ENCODE data around the gene CYGB. TPM values are rescaled to one million over a fixed set of nuclear protein-coding genes. Genes with fewer than 3 reads are reported as not detected.

Gene CYGB
- total RNA-seq, 2 experiments from 2014 or later = 0.44 to 0.57 TPM

DNA sequence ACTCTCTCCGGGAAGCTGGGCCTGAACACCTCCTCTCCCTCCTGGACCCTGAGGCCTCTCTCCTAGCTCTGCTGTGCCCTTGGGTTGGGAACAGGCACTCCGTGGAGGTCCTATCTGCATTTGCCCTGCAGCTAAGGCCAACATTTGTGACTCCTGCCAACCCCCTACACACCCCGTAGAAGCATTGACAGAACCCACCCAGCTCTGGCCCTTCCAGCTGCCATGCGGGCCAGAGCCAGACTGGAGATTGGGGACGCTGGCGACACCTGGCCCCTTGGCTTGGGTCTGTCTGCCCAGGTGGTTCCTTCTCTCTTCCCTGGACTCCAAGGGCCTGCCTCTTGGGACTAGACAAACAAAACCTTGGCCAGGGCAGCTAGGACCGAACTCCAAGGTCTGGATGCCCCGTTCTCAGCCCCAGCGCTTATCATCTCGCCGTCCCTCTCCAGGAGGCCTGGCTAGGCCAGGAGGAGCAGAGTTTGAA lies 35.6 kb downstream of the CYGB start:
- POLR2A ChIA-PET = interaction anchor here (0.8 to 8.2 kb wide), 10 partner anchors 9 to 149 kb away, joined by 3 to 57 read pairs (median 6); partner anchors contain the start of gene PRPSAP1
- TF ChIP-seq, protein P1, sequence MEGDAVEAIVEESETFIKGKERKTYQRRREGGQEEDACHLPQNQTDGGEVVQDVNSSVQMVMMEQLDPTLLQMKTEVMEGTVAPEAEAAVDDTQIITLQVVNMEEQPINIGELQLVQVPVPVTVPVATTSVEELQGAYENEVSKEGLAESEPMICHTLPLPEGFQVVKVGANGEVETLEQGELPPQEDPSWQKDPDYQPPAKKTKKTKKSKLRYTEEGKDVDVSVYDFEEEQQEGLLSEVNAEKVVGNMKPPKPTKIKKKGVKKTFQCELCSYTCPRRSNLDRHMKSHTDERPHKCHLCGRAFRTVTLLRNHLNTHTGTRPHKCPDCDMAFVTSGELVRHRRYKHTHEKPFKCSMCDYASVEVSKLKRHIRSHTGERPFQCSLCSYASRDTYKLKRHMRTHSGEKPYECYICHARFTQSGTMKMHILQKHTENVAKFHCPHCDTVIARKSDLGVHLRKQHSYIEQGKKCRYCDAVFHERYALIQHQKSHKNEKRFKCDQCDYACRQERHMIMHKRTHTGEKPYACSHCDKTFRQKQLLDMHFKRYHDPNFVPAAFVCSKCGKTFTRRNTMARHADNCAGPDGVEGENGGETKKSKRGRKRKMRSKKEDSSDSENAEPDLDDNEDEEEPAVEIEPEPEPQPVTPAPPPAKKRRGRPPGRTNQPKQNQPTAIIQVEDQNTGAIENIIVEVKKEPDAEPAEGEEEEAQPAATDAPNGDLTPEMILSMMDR (conservative IDR thresholded peaks at IDR 0.05; ENCODE audit: low read length) = no peak
- TF ChIP-seq EZH2phosphoT487 (IDR thresholded peaks at IDR 0.05; ENCODE audit: borderline replicate concordance, low read depth, low read length) = no peak
- no TSS peak for BruUV-seq (replicated peaks)
- Histone ChIP-seq H2AFZ (ENCODE audit: low read length) (no peak overlapping the region; the same call in 1 of the 2 replicates), H3K9me3 (ENCODE audit: low read length) (no peaks in the 10 kb centered on the region), H3K4me3 (ENCODE audit: low read depth, low read length, poor library complexity, severe bottlenecking) (peak overlapping the region; percentile 96), H3K4me1 (ENCODE audit: insufficient read depth, low read length, poor library complexity, severe bottlenecking) (peaks cover 77% of the 10 kb centered on the region), H3K36me3 (ENCODE audit: insufficient read depth, low read length) (peaks cover 9% of the 10 kb centered on the region; the same call in 1 of the 2 replicates), H3K4me2 (ENCODE audit: low read length) (peak overlapping the region; percentile 74), H4K20me1 (ENCODE audit: insufficient read depth, low read length) (no peaks in the 10 kb centered on the region), H3K27ac (ENCODE audit: low read depth, low read length, poor library complexity, severe bottlenecking) (peak overlapping the region; percentile 65), H3K79me2 (ENCODE audit: insufficient read depth, low read depth, low read length) (peaks cover 40% of the 10 kb centered on the region), H3K9me2 (ENCODE audit: insufficient read depth, low read length) (no peaks in the 10 kb centered on the region)
- intact Hi-C loops (cut with micrococcal nuclease; ENCODE audit: unreplicated experiment) = loop anchor here (1.0 kb wide), 2 partner anchors 21 to 36 kb away; no protein-coding TSS in a partner anchor
- CTCF ChIA-PET (ENCODE audit: unreplicated experiment) = interaction anchor here (0.6 to 3.1 kb wide), 7 partner anchors 9 to 85 kb away, joined by 3 to 28 read pairs (median 4); partner anchors contain the start of genes AANAT and UBE2O
- DNase-seq (ENCODE audit: low spot score) = no peak

GRCh38 chr17:76501018-76501826 lies 36.3 kb downstream of the CYGB start, which contains the start of gene RHBDF2:
Gene RHBDF2 (minus strand): TSS chr17:76501423. CDS start chr17:76481524, 19,899 bp downstream.
- Histone ChIP-seq H3K4me3 (ENCODE audit: low read depth, low read length, poor library complexity, severe bottlenecking) (peak within 1 kb of the TSS; percentile 96), H3K79me2 (ENCODE audit: insufficient read depth, low read depth, low read length) (peaks cover 46% of the 10 kb centered on the region), H3K9me2 (ENCODE audit: insufficient read depth, low read length) (no peaks in the 10 kb centered on the region), H3K4me2 (ENCODE audit: low read length) (peak within 1 kb of the TSS; percentile 98), H4K20me1 (ENCODE audit: insufficient read depth, low read length) (no peaks in the 10 kb centered on the region), H2AFZ (ENCODE audit: low read length) (peak within 1 kb of the TSS; percentile 72; the same call in 1 of the 2 replicates), H3K9me3 (ENCODE audit: low read length) (no peaks in the 10 kb centered on the region), H3K27ac (ENCODE audit: low read depth, low read length, poor library complexity, severe bottlenecking) (peak within 1 kb of the TSS; percentile 83), H3K36me3 (ENCODE audit: insufficient read depth, low read length) (peaks cover 12% of the 10 kb centered on the region; the same call in 1 of the 2 replicates), H3K4me1 (ENCODE audit: insufficient read depth, low read length, poor library complexity, severe bottlenecking) (peaks cover 77% of the 10 kb centered on the region)
- intact Hi-C loops (cut with micrococcal nuclease; ENCODE audit: unreplicated experiment) = loop anchor here (1.0 kb wide), 2 partner anchors 20 to 35 kb away; no protein-coding TSS in a partner anchor
- ChIA-PET POLR2A (interaction anchor here (0.6 to 8.2 kb wide), 11 partner anchors 8 to 148 kb away, joined by 3 to 57 read pairs (median 7); partner anchors contain the start of gene PRPSAP1), CTCF (ENCODE audit: unreplicated experiment) (interaction anchor here (0.6 to 3.1 kb wide), 5 partner anchors 8 to 84 kb away, joined by 3 to 28 read pairs (median 10); partner anchors contain the start of gene AANAT)
- TSS peak; percentile 41 for BruUV-seq (replicated peaks)
- TF ChIP-seq, protein P1 (conservative IDR thresholded peaks at IDR 0.05; ENCODE audit: low read length) = no peak
- TF ChIP-seq EZH2phosphoT487 (IDR thresholded peaks at IDR 0.05; ENCODE audit: borderline replicate concordance, low read depth, low read length) = no peak
- DNase-seq (ENCODE audit: low spot score) = peak; percentile 94
